T47D (cell line): ENCODE results near the gene GPR17.

ENCODE experiments used
- DNase-seq, 2 experiments: peaks; one replicate each; pipeline versions ENCODE4 v3.0.0 to v3.0.0-alpha.2; 2011 to 2012; ENCODE audit warnings: low read depth in 1 of 2, low spot score in 1 of 2
- JUND ChIP-seq: IDR thresholded peaks from 2 replicates; pipeline ENCODE4 v1.6.1; 2012; ENCODE audit warnings: low read depth
- in situ Hi-C: cut with HindIII; loops from 2 replicates; pipeline ENCODE4 v1.10.0; 2016; ENCODE audit warnings: low sequenced_read_pairs, low pct_unique_long_range_greater_than_20kb

GPR17 gene

GRCh38 chr2:127658641-127659407, 12.9 kb downstream of the GPR17 start:
- no peak for TF ChIP-seq JUND
- in situ Hi-C loops, result no loop called here
- no peak for DNase-seq

- in situ Hi-C loops, result no loop called here
- no peak for TF ChIP-seq JUND
- no peak for DNase-seq
Measured at GRCh38 chr2:127659408-127660290, 13.7 kb downstream of the GPR17 start.

GRCh38 chr2:127660291-127660578, 14.3 kb downstream of the GPR17 start:
- in situ Hi-C loops, result no loop called here
- DNase-seq, result no peak
- TF ChIP-seq JUND, result no peak

GRCh38 chr2:127661072-127661649, 15.2 kb downstream of the GPR17 start:
- in situ Hi-C loops, result no loop called here
- no peak for DNase-seq
- TF ChIP-seq JUND, result no peak

GRCh38 chr2:127661949-127662510, 16.1 kb downstream of the GPR17 start:
- no peak for DNase-seq
- TF ChIP-seq JUND, result no peak
- in situ Hi-C loops, result no loop called here

GRCh38 chr2:127662937-127663565, 17.1 kb downstream of the GPR17 start:
- in situ Hi-C loops, result no loop called here
- TF ChIP-seq JUND, result no peak
- no peak for DNase-seq

- no peak for DNase-seq
- in situ Hi-C loops, result no loop called here
- TF ChIP-seq JUND, result no peak
Measured at GRCh38 chr2:127663566-127664064, 17.7 kb downstream of the GPR17 start.

- no peak for DNase-seq
- in situ Hi-C loops, result no loop called here
Measured at GRCh38 chr2:127664065-127664894, 18.3 kb downstream of the GPR17 start.

GRCh38 chr2:127664895-127665225, 18.9 kb downstream of the GPR17 start:
- TF ChIP-seq JUND, result no peak
- no peak for DNase-seq
- in situ Hi-C loops, result no loop called here

More at GRCh38 chr2:127664065-127664894, 18.3 kb downstream of the GPR17 start:
- no peak for TF ChIP-seq JUND

- no peak for TF ChIP-seq JUND
- no peak for DNase-seq
- in situ Hi-C loops, result no loop called here
Measured at GRCh38 chr2:127665267-127665893, 19.4 kb downstream of the GPR17 start.

GRCh38 chr2:127669056-127669455, 23.1 kb downstream of the GPR17 start:
- TF ChIP-seq JUND, result no peak
- DNase-seq, result no peak
- in situ Hi-C loops, result no loop called here
